Skeletal muscle tissue (tissue), 4 donors: Measurements from ENCODE around the gene FOXP1. TPM values are rescaled to one million over a fixed set of nuclear protein-coding genes. Genes with fewer than 3 reads are reported as not detected.

Experiments used
- H3K27ac ChIP-seq: one replicate; pipeline ENCODE4 v1.7.0; 2013; ENCODE audit warnings: mild to moderate bottlenecking, low read depth, low read length, inconsistent platforms
- H3K27me3 ChIP-seq, 3 donors: one replicate each; pipeline ENCODE4 v1.7.0; 2013; ENCODE audit warnings: low read length in 3 of 3; ENCODE audit not compliant: control insufficient read depth in 3 of 3, insufficient read depth in 3 of 3
- H3K36me3 ChIP-seq, 3 donors: one replicate each; pipeline ENCODE4 v1.7.0; 2013; ENCODE audit warnings: low read length in 3 of 3; ENCODE audit not compliant: control insufficient read depth in 3 of 3, insufficient read depth in 3 of 3
- H3K4me1 ChIP-seq, 3 donors: one replicate each; pipeline ENCODE4 v1.7.0; 2013; ENCODE audit warnings: low read length in 3 of 3, mild to moderate bottlenecking in 3 of 3; ENCODE audit not compliant: control insufficient read depth in 3 of 3, insufficient read depth in 3 of 3
- H3K4me3 ChIP-seq, 3 donors: one replicate each; pipeline ENCODE4 v1.7.0; 2013; ENCODE audit warnings: low read length in 3 of 3
- H3K9ac ChIP-seq, 3 donors: one replicate each; pipeline ENCODE4 v1.7.0; 2013; ENCODE audit warnings: low read length in 3 of 3, mild to moderate bottlenecking in 3 of 3, moderate library complexity in 2 of 3, low read depth in 1 of 3
- H3K9me3 ChIP-seq, 3 donors: one replicate each; pipeline ENCODE4 v1.7.0; 2013; ENCODE audit warnings: low read length in 3 of 3; ENCODE audit not compliant: control insufficient read depth in 3 of 3
- total RNA-seq: library from RNA; depleted of rRNA; stranded (reverse); fragments of >200 nt; gene quantifications from one replicate; pipeline ENCODE4 v1.2.3, GENCODE V29; 2014
- donor health status: Osteomylitis.

FOXP1 gene
- total RNA-seq, 1 donor from 2014 or later = 36.0 TPM

- Histone ChIP-seq H3K4me3 (no peak overlapping the region), H3K27me3 (no peaks in the 10 kb centered on the region), H3K4me1 (peaks cover 0 to 5% (median 3%) of the 10 kb centered on the region in 3 donors), H3K36me3 (peaks cover 0 to 4% (median 0%) of the 10 kb centered on the region in 3 donors), H3K27ac (no peak overlapping the region), H3K9ac (no peak overlapping the region), H3K9me3 (no peaks in the 10 kb centered on the region)
Observed at GRCh38 chr3:71119171-71119570, 464.4 kb downstream of the FOXP1 start.

GRCh38 chr3:71118436-71118835, 465.1 kb downstream of the FOXP1 start:
- Histone ChIP-seq H3K27ac (no peak overlapping the region), H3K27me3 (no peaks in the 10 kb centered on the region), H3K36me3 (peaks cover 0 to 4% (median 0%) of the 10 kb centered on the region in 3 donors), H3K4me1 (peaks cover 0 to 5% (median 3%) of the 10 kb centered on the region in 3 donors), H3K9me3 (no peaks in the 10 kb centered on the region), H3K4me3 (no peak overlapping the region), H3K9ac (no peak overlapping the region)

- Histone ChIP-seq H3K27ac (no peak overlapping the region), H3K4me3 (no peak overlapping the region), H3K4me1 (peaks cover 0 to 5% (median 3%) of the 10 kb centered on the region in 3 donors), H3K36me3 (peaks cover 0 to 4% (median 0%) of the 10 kb centered on the region in 3 donors), H3K9me3 (no peaks in the 10 kb centered on the region), H3K9ac (no peak overlapping the region), H3K27me3 (no peaks in the 10 kb centered on the region)
Observed at GRCh38 chr3:71117572-71118247, 465.8 kb downstream of the FOXP1 start.

- Histone ChIP-seq H3K9ac (no peak overlapping the region), H3K27me3 (no peaks in the 10 kb centered on the region), H3K27ac (no peak overlapping the region), H3K4me1 (peaks cover 0 to 8% (median 3%) of the 10 kb centered on the region in 3 donors), H3K4me3 (no peak overlapping the region), H3K36me3 (peaks cover 0 to 10% (median 0%) of the 10 kb centered on the region in 3 donors), H3K9me3 (no peaks in the 10 kb centered on the region)
Observed at GRCh38 chr3:71114610-71115009, 468.9 kb downstream of the FOXP1 start.

- H3K4me3 ChIP-seq = no peak overlapping the region
- H3K4me1 ChIP-seq = peaks cover 0 to 5% (median 0%) of the 10 kb centered on the region in 3 donors
- H3K9ac ChIP-seq = no peak overlapping the region
- H3K27ac ChIP-seq = no peak overlapping the region
- no peaks in the 10 kb centered on the region for H3K9me3 ChIP-seq
- H3K27me3 ChIP-seq = no peaks in the 10 kb centered on the region
- peaks cover 0 to 10% (median 0%) of the 10 kb centered on the region in 3 donors for H3K36me3 ChIP-seq
Observed at GRCh38 chr3:71112576-71112975, 471.0 kb downstream of the FOXP1 start.

GRCh38 chr3:71111784-71112440, 471.6 kb downstream of the FOXP1 start:
- Histone ChIP-seq H3K27me3 (no peaks in the 10 kb centered on the region), H3K9ac (no peak overlapping the region), H3K9me3 (no peaks in the 10 kb centered on the region), H3K27ac (no peak overlapping the region), H3K4me3 (no peak overlapping the region), H3K36me3 (peaks cover 0 to 10% (median 0%) of the 10 kb centered on the region in 3 donors), H3K4me1 (peaks cover 0 to 5% (median 0%) of the 10 kb centered on the region in 3 donors)

GRCh38 chr3:71110385-71111222, 472.9 kb downstream of the FOXP1 start:
- Histone ChIP-seq H3K36me3 (peaks cover 0 to 10% (median 0%) of the 10 kb centered on the region in 3 donors), H3K4me3 (no peak overlapping the region), H3K9ac (no peak overlapping the region), H3K27me3 (no peaks in the 10 kb centered on the region), H3K9me3 (no peaks in the 10 kb centered on the region), H3K4me1 (peaks cover 0 to 5% (median 0%) of the 10 kb centered on the region in 3 donors), H3K27ac (no peak overlapping the region)

GRCh38 chr3:71109977-71110285, 473.6 kb downstream of the FOXP1 start:
- Histone ChIP-seq H3K9ac (no peak overlapping the region), H3K36me3 (peaks cover 0 to 10% (median 0%) of the 10 kb centered on the region in 3 donors), H3K27ac (no peak overlapping the region), H3K4me1 (peaks cover 0 to 8% (median 0%) of the 10 kb centered on the region in 3 donors), H3K9me3 (no peaks in the 10 kb centered on the region), H3K27me3 (no peaks in the 10 kb centered on the region), H3K4me3 (no peak overlapping the region)

- H3K4me1 ChIP-seq = peaks cover 0 to 9% (median 0%) of the 10 kb centered on the region in 3 donors
Observed at GRCh38 chr3:71109241-71109976, 474.1 kb downstream of the FOXP1 start.

More at GRCh38 chr3:71109241-71109976, 474.1 kb downstream of the FOXP1 start:
- peaks cover 0 to 8% (median 0%) of the 10 kb centered on the region in 3 donors for H3K36me3 ChIP-seq
- no peaks in the 10 kb centered on the region for H3K9me3 ChIP-seq
- no peak overlapping the region for H3K27ac ChIP-seq
- no peaks in the 10 kb centered on the region for H3K27me3 ChIP-seq
- no peak overlapping the region for H3K4me3 ChIP-seq
- no peak overlapping the region for H3K9ac ChIP-seq
